ENCODE results near the gene CDH10.

The CDH10 gene

DNA sequence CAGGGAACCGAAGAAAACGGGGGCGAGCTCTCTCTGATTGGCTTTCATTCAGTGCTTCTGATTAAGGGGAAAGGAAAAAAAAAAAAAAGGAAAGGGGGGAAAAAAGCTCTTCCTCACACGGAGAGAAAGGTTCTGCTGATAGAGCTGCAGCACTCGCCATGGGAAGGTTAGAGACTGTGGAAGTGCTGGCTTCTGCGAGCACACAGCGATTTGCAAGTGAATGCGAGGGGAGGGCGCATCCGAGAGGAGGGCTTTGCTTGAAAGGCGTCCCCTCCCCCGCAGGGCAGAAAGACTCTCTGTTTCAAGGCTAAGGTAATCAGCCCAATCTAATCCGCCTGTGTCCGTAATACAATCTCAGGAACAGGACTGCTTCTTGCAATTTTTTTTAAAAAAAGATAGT is at the start of gene CDH10:
Gene CDH10, minus strand, starts transcription at position 218 of the 400 bp plus-strand sequence. CDS start 51,488 bp downstream, outside the sequence.
- H3K4me3 ChIP-seq (ENCODE audit: low read length): no peak within 1 kb of the TSS

GRCh38 chr5:24693609-24694008 is 48.8 kb upstream of the CDH10 start:
- H3K4me3 ChIP-seq (ENCODE audit: low read length): no peak overlapping the region
- no peak for TF ChIP-seq ZNF274 (IDR thresholded peaks at IDR 0.05; ENCODE audit: low read depth, low read length)

More for the DNA sequence above, at the start of gene CDH10:
- TF ChIP-seq ZNF274 (IDR thresholded peaks at IDR 0.05; ENCODE audit: low read depth, low read length): no peak

DNA sequence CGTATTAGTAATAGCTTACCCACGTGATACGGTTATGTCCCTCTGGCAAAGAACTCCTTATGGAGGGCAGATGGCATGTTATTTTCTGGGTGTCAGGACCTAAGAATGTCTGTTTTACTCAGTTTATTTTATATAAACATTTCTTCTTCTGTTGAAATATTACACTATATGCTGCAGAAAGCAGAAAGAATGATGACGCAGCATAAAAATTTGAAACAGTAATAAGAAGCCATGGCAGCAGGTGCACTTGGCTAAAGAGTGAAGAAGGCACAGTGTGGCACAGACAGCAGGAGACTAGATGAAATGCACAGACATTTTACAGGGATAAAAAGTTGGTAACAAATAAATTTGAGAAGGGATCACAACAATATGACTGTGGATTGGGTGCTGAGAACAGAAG is 46.3 kb upstream of the CDH10 start:
- TF ChIP-seq ZNF274 (IDR thresholded peaks at IDR 0.05; ENCODE audit: low read depth, low read length): no peak
- H3K4me3 ChIP-seq (ENCODE audit: low read length): no peak overlapping the region

- no peak overlapping the region for H3K4me3 ChIP-seq (ENCODE audit: low read length)
- TF ChIP-seq ZNF274 (IDR thresholded peaks at IDR 0.05; ENCODE audit: low read depth, low read length): no peak
These were observed 36.3 kb upstream of the CDH10 start for GRCh38 chr5:24681106-24681505.

- H3K4me3 ChIP-seq (ENCODE audit: low read length): no peak overlapping the region
- TF ChIP-seq ZNF274 (IDR thresholded peaks at IDR 0.05; ENCODE audit: low read depth, low read length): no peak
These were observed 23.3 kb upstream of the CDH10 start for GRCh38 chr5:24668050-24668449.

DNA sequence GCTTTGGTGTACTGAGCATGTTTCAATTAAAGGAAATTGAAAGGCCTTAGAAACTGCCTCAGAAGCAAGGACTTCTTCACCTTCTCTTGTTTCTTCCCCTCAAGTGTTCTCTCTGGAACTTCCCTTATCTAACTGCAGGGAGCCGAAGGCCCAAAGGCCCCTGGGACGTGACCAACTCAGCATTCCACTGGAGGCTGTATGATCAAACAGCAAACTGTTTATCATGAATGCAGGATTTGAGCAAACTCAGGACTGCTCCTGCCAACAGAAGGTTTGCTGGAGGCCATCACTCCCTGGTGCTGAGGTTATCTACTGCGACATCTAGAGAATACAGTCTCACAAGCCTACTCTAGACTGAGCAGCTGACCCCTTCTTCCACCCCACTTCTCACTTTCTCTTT is 4.8 kb upstream of the CDH10 start:
- no peak for TF ChIP-seq ZNF274 (IDR thresholded peaks at IDR 0.05; ENCODE audit: low read depth, low read length)
- H3K4me3 ChIP-seq (ENCODE audit: low read length): no peak overlapping the region

DNA sequence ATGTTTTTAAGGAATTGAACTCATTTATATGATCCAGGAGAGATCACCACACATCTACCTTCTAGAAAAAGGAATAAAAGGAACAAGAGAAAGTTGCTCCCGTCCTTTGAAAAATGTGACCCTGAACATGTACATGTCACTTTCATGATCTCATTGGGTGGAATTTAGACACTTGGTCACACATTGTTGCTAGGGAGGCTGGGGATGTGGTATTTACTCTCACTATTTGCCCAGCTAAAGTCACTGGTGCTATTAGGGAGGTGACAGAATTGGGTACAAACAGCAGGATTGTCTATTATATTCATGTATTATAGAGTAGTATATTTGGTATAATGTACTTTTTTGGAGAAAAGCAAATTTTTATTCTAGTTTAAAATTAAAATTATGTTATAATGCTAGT is 2.1 kb upstream of the CDH10 start:
- TF ChIP-seq ZNF274 (IDR thresholded peaks at IDR 0.05; ENCODE audit: low read depth, low read length): no peak
- no peak overlapping the region for H3K4me3 ChIP-seq (ENCODE audit: low read length)

DNA sequence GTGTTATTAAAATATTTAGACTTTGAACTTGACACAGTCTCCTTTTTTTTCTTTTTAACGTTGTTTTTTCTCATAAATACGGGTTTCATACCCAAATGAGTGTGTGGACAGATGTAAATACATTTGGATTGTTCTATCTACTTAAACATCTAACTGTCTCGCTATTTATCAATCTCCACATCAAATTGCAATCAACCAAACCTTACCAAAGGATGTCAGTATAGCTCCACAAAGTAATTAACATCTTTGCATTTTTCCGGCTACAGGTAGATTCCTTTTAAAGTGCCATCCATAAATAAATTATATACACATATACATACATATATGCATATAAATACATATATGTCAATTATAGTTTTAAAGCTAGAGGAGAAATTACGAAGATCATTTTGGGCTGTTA is 705 bp upstream of the CDH10 start:
- no peak overlapping the region for H3K4me3 ChIP-seq (ENCODE audit: low read length)
- TF ChIP-seq ZNF274 (IDR thresholded peaks at IDR 0.05; ENCODE audit: low read depth, low read length): no peak

GRCh38 chr5:24643880-24644279 is 898 bp downstream of the CDH10 start:
- TF ChIP-seq ZNF274 (IDR thresholded peaks at IDR 0.05; ENCODE audit: low read depth, low read length): no peak
- no peak overlapping the region for H3K4me3 ChIP-seq (ENCODE audit: low read length)

- no peak overlapping the region for H3K4me3 ChIP-seq (ENCODE audit: low read length)
- no peak for TF ChIP-seq ZNF274 (IDR thresholded peaks at IDR 0.05; ENCODE audit: low read depth, low read length)
These were observed 1.6 kb downstream of the CDH10 start for GRCh38 chr5:24643156-24643555.

DNA sequence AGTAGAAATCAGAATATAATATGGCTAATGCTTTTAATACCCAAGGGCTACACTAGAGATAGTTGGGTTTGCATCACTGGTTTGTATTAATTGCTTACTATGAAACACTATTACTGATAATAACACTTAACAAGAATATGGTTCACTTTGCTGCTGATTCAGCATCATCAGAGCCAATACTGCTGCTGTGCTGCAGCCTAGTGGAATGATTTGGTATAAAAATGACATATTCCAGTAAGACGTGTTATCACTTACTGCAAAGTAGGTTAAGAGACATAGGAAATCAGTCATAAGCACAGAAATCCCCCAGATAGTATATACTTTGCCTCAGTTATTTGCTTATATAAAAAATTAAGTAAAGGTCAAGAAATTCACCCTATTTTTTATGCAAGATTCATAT is 2.8 kb downstream of the CDH10 start:
- H3K4me3 ChIP-seq (ENCODE audit: low read length): no peak overlapping the region
- TF ChIP-seq ZNF274 (IDR thresholded peaks at IDR 0.05; ENCODE audit: low read depth, low read length): no peak

DNA sequence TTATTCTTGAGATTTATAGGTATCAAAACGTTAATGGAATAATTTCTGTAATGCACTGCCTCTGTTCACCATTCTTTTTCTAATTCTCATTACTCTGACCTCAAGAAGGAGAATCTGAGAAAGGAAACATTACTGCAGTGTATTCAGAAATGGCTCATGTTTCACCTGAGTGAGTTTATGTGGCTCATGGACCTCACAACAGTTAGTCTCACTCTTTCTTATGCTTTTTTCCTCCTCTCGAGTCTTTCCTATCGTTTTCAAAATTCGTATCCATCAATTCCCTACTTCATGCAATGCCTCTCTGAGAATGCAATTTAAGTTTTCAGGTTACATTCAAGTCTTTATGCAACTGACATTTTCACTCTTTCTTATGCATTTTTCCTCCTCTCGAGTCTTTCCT is 9.6 kb downstream of the CDH10 start:
- TF ChIP-seq ZNF274 (IDR thresholded peaks at IDR 0.05; ENCODE audit: low read depth, low read length): no peak
- no peak overlapping the region for H3K4me3 ChIP-seq (ENCODE audit: low read length)

- no peak overlapping the region for H3K4me3 ChIP-seq (ENCODE audit: low read length)
- no peak for TF ChIP-seq ZNF274 (IDR thresholded peaks at IDR 0.05; ENCODE audit: low read depth, low read length)
These were observed 11.0 kb downstream of the CDH10 start for GRCh38 chr5:24633715-24634325.

DNA sequence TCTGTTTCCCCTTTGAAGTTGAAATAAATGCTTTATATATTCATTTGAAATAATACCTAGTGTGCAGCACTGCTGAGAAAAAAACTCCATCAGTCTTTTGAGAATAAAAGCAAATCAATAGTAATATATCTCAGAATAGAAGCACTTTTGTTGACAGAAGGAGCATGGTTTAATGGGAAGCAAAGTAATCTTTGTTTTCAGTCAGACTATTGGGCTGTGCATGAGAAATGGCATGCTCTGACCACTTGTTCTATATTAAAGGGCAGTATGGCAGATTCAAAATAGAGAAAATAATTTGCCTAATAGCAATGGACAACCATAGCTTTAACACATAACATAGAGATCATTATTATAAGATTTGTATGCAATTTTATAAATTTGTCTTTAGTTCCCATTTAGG is 12.4 kb downstream of the CDH10 start:
- no peak overlapping the region for H3K4me3 ChIP-seq (ENCODE audit: low read length)
- no peak for TF ChIP-seq ZNF274 (IDR thresholded peaks at IDR 0.05; ENCODE audit: low read depth, low read length)

DNA sequence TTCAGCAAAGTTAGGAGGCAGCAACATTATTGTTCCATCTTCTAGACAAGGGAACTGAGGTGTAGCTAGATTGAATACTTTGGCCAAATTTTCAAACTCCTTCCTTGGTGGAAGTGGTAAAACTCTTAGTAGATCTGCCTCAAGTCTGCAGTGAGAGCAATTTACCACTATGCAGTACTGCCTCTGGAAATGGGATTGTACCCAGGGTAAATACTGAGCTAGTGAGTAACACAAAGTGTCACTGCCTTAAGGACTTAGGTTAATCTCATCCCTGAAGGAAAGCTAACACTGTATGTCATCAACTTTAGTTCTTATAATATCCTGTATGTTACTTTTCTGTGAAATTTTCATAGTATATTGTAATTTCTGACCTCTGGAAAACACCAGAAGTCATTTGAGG is 13.9 kb downstream of the CDH10 start:
- no peak overlapping the region for H3K4me3 ChIP-seq (ENCODE audit: low read length)
- no peak for TF ChIP-seq ZNF274 (IDR thresholded peaks at IDR 0.05; ENCODE audit: low read depth, low read length)

- TF ChIP-seq ZNF274 (IDR thresholded peaks at IDR 0.05; ENCODE audit: low read depth, low read length): no peak
These were observed 15.0 kb downstream of the CDH10 start for GRCh38 chr5:24629798-24630197.

More at GRCh38 chr5:24629798-24630197, 15.0 kb downstream of the CDH10 start:
- H3K4me3 ChIP-seq (ENCODE audit: low read length): no peak overlapping the region

Data from GM08714 (cell line).